Loucy (cell line): Measurements from ENCODE around the gene FARS2.

Experiments
- H2AFZ ChIP-seq: fragments of 200-600 bp; sonication (generic); 2 replicates; pipeline ENCODE4 v1.6.0; 2016; ENCODE audit warnings: antibody characterized with exemption, mild to moderate bottlenecking, low read length, moderate library complexity
- H3F3A ChIP-seq: fragments of 200-600 bp; 2 replicates; pipeline ENCODE4 v1.6.0; 2016; ENCODE audit warnings: antibody characterized with exemption, low read depth, mild to moderate bottlenecking
- H3K27me3 ChIP-seq: fragments of 200-600 bp; sonication (generic); 2 replicates; pipeline ENCODE4 v1.6.1; 2014; ENCODE audit warnings: low read length, mild to moderate bottlenecking; ENCODE audit not compliant: insufficient read depth, poor library complexity, severe bottlenecking
- H3K36me3 ChIP-seq: fragments of 200-600 bp; sonication (generic); 2 replicates; pipeline ENCODE4 v1.6.1; 2016; ENCODE audit warnings: low read length; ENCODE audit not compliant: insufficient read depth
- H3K4me1 ChIP-seq: fragments of 200-600 bp; sonication (generic); 2 replicates; pipeline ENCODE4 v1.5.1; 2014; ENCODE audit warnings: low read length, mild to moderate bottlenecking; ENCODE audit not compliant: insufficient read depth, poor library complexity, severe bottlenecking
- H3K4me2 ChIP-seq: fragments of 200-600 bp; sonication (generic); 2 replicates; pipeline ENCODE4 v1.6.0; 2014; ENCODE audit warnings: antibody characterized with exemption, low read length, low read depth, mild to moderate bottlenecking; ENCODE audit not compliant: poor library complexity, severe bottlenecking
- H3K4me3 ChIP-seq: fragments of 200-600 bp; sonication (generic); 2 replicates; pipeline ENCODE4 v1.5.1; 2014; ENCODE audit warnings: low read length, mild to moderate bottlenecking, mixed read lengths; ENCODE audit not compliant: poor library complexity, severe bottlenecking
- H3K79me2 ChIP-seq: fragments of 200-600 bp; sonication (generic); 2 replicates; pipeline ENCODE4 v1.6.1; 2014; ENCODE audit warnings: low read length; ENCODE audit not compliant: insufficient read depth
- H3K9ac ChIP-seq: fragments of 200-600 bp; sonication (generic); 2 replicates; pipeline ENCODE4 v1.6.0; 2014; ENCODE audit warnings: mild to moderate bottlenecking, low read depth, low read length, moderate library complexity; ENCODE audit not compliant: poor library complexity, severe bottlenecking
- H3K9me2 ChIP-seq: fragments of 200-600 bp; sonication (generic); replicated peaks from 2 replicates; pipeline ENCODE4 v1.6.1; 2016; ENCODE audit warnings: low read depth, low read length, mixed read lengths
- H3K9me3 ChIP-seq: fragments of 200-600 bp; sonication (generic); 2 replicates; pipeline ENCODE4 v1.6.1; 2014; ENCODE audit warnings: mild to moderate bottlenecking, antibody characterized with exemption, low read length, low read depth; ENCODE audit not compliant: insufficient read depth
- H4K20me1 ChIP-seq: fragments of 200-600 bp; sonication (generic); 2 replicates; pipeline ENCODE4 v1.6.0; 2014; ENCODE audit warnings: antibody characterized with exemption, low read length, mild to moderate bottlenecking; ENCODE audit not compliant: insufficient read depth, poor library complexity, severe bottlenecking
- CTCF ChIP-seq: fragments of 200-600 bp; sonication (generic); conservative IDR thresholded peaks from 2 replicates; pipeline ENCODE4 v1.5.1; 2014; ENCODE audit warnings: mild to moderate bottlenecking, antibody characterized with exemption, low read length
- EZH2phosphoT487 ChIP-seq: fragments of 200-600 bp; IDR thresholded peaks from 2 replicates; pipeline ENCODE4 v1.6.1; 2018; ENCODE audit warnings: antibody characterized with exemption, mild to moderate bottlenecking, moderate library complexity, borderline replicate concordance

The FARS2 gene

DNA sequence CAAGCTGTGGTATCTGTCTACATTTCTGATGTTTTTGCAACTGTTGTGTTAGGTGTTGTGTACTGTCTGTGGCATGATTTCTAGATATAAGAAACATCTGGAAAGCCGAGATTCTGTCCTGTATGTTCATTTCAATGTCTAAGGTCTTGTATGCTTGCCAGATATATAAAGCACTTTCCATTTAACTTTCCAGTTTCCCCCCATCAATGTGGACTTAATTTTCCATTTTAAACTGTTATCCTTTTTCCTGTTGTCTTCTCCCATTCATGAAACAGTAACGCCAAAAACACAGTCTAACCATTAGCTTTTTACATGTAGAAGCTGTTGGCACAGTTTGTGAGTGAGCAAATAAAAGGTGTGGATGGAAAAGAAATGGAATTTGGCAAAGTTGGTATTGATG lies 181.6 kb downstream of the FARS2 start:
- TF ChIP-seq CTCF (no peak), EZH2phosphoT487 (no peak)
- H3K36me3 ChIP-seq: no peaks in the 10 kb centered on the region
- H3K9ac ChIP-seq: no peak overlapping the region
- H3K9me2 ChIP-seq: no peaks in the 10 kb centered on the region
- H3K4me1 ChIP-seq: no peaks in the 10 kb centered on the region
- H3K79me2 ChIP-seq: no peaks in the 10 kb centered on the region
- no peaks in the 10 kb centered on the region for H3K9me3 ChIP-seq
- no peak overlapping the region for H2AFZ ChIP-seq
- H4K20me1 ChIP-seq: no peaks in the 10 kb centered on the region
- no peaks in the 10 kb centered on the region for H3K27me3 ChIP-seq
- no peak overlapping the region for H3K4me3 ChIP-seq
- no peak overlapping the region for H3K4me2 ChIP-seq
- H3F3A ChIP-seq: no peaks in the 10 kb centered on the region

DNA sequence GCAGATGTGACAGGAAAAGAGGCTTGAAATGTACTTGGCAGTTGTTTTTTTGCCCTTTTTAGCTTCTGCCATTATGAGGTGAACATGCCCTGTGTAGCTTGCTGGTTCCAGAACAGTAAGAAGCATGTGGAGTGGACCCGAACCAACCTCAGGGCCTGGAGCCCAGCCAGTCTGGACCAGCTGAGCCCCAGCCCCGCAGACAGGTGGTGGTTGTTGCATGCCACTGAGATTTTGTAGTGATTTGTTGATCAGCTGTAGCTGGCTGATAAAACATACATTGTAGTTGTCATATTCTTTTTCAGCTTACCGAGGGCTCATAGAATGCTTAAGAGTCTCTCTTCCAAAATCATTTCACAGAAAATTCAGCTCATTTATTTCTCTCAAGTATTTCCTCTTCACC lies 182.2 kb downstream of the FARS2 start:
- H3K4me3 ChIP-seq: no peak overlapping the region
- no peaks in the 10 kb centered on the region for H3K9me3 ChIP-seq
- H3K27me3 ChIP-seq: no peaks in the 10 kb centered on the region
- H3K9me2 ChIP-seq: no peaks in the 10 kb centered on the region
- H3F3A ChIP-seq: no peaks in the 10 kb centered on the region
- no peak for TF ChIP-seq EZH2phosphoT487
- TF ChIP-seq CTCF: no peak
- no peaks in the 10 kb centered on the region for H3K79me2 ChIP-seq
- no peak overlapping the region for H3K9ac ChIP-seq
- H3K4me1 ChIP-seq: no peaks in the 10 kb centered on the region
- no peak overlapping the region for H3K4me2 ChIP-seq
- no peaks in the 10 kb centered on the region for H4K20me1 ChIP-seq
- no peak overlapping the region for H2AFZ ChIP-seq
- H3K36me3 ChIP-seq: no peaks in the 10 kb centered on the region

DNA sequence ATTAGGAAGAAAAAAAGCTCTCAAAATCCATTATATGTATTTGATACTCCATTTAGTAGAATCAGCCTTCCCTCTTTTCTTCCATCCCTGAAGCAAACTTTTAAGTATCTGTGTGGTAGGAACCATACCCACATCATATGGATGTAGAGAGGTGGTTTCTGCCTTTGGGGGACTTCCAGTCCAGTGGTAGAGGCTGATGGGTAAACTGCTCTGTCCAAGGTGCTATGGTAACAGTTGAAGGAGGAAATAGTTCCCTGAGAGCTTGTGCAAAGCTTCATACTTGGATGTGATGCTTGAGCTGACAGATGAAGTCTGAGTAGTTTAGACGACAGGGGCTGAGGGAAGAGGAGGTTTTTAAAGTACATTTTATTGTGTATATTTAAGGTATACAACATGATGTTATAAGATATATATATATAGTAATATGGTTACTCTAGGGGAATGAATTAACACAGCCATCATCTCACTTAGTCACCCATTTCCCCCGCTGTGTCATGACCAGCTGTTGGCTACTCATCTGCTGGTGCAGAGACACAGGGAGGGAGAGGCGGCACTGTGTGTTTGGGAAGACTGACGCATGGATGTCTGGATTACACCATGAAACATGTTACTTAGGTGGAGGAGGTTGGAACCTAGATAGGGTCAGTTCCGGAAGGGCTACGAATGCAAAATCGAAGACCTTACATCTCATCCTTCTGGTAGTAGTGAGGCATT lies 185.2 kb downstream of the FARS2 start:
- no peak overlapping the region for H3K9ac ChIP-seq
- no peaks in the 10 kb centered on the region for H3K4me1 ChIP-seq
- no peak overlapping the region for H3K4me3 ChIP-seq
- no peaks in the 10 kb centered on the region for H3K79me2 ChIP-seq
- TF ChIP-seq CTCF (no peak), EZH2phosphoT487 (no peak)
- no peak overlapping the region for H3K4me2 ChIP-seq
- H2AFZ ChIP-seq: no peak overlapping the region
- no peaks in the 10 kb centered on the region for H3K9me2 ChIP-seq
- H3K36me3 ChIP-seq: no peaks in the 10 kb centered on the region
- no peaks in the 10 kb centered on the region for H3K27me3 ChIP-seq
- no peaks in the 10 kb centered on the region for H4K20me1 ChIP-seq
- H3F3A ChIP-seq: no peaks in the 10 kb centered on the region
- H3K9me3 ChIP-seq: no peaks in the 10 kb centered on the region
